H9 (cell line): Measurements from ENCODE around the gene GOT1. TPM values are rescaled to one million over a fixed set of nuclear protein-coding genes. Genes with fewer than 3 reads are reported as not detected.

Source experiments
- DNase-seq: peaks from one replicate; pipeline ENCODE4 v3.0.0-alpha.2; 2017
- H2AFZ ChIP-seq: one replicate; pipeline ENCODE4 v1.6.1; 2013; ENCODE audit warnings: mild to moderate bottlenecking, low read length, control low read depth, moderate library complexity
- H2AK5ac ChIP-seq: 2 replicates; pipeline ENCODE4 v1.6.1; 2013; ENCODE audit warnings: low read length, control low read depth, mixed read lengths; ENCODE audit not compliant: insufficient read length
- H2BK120ac ChIP-seq: one replicate; pipeline ENCODE4 v1.6.1; 2013; ENCODE audit warnings: low read depth, mild to moderate bottlenecking, low read length, control low read depth, inconsistent platforms; ENCODE audit not compliant: poor library complexity, severe bottlenecking
- H2BK12ac ChIP-seq: 2 replicates; pipeline ENCODE4 v1.6.1; 2013; ENCODE audit warnings: low read length, control low read depth, mixed read lengths, low read depth; ENCODE audit not compliant: insufficient read length
- H2BK15ac ChIP-seq: 2 replicates; pipeline ENCODE4 v1.6.1; 2013; ENCODE audit warnings: low read depth, low read length, control low read depth
- H2BK20ac ChIP-seq: one replicate; pipeline ENCODE4 v1.6.1; 2013; ENCODE audit warnings: low read depth, mild to moderate bottlenecking, low read length, control low read depth, inconsistent platforms; ENCODE audit not compliant: poor library complexity, severe bottlenecking
- H2BK5ac ChIP-seq: 2 replicates; pipeline ENCODE4 v1.6.1; 2013; ENCODE audit warnings: low read length, control low read depth, mixed read lengths; ENCODE audit not compliant: insufficient read length
- H3K14ac ChIP-seq: 2 replicates; pipeline ENCODE4 v1.6.1; 2013; ENCODE audit warnings: low read length, control low read depth; ENCODE audit not compliant: insufficient read depth
- H3K18ac ChIP-seq: 2 replicates; pipeline ENCODE4 v1.6.1; 2013; ENCODE audit warnings: low read depth, mild to moderate bottlenecking, mixed read lengths, low read length, control low read depth; ENCODE audit not compliant: insufficient read length
- H3K23ac ChIP-seq: 2 replicates; pipeline ENCODE4 v1.6.1; 2013; ENCODE audit warnings: low read length, control low read depth, mixed read lengths, low read depth; ENCODE audit not compliant: insufficient read length
- H3K23me2 ChIP-seq: 2 replicates; pipeline ENCODE4 v1.6.1; 2013; ENCODE audit warnings: low read depth, mild to moderate bottlenecking, mixed read lengths, low read length, control low read depth; ENCODE audit not compliant: insufficient read length, poor library complexity, severe bottlenecking
- H3K27ac ChIP-seq: 2 replicates; pipeline ENCODE4 v1.5.1; 2013; ENCODE audit warnings: low read length, control low read depth, mixed read lengths, low read depth; ENCODE audit not compliant: insufficient read length
- H3K27me3 ChIP-seq: 2 replicates; pipeline ENCODE4 v1.6.1; 2013; ENCODE audit warnings: low read length, control low read depth, inconsistent platforms; ENCODE audit not compliant: insufficient read depth
- H3K4ac ChIP-seq: 2 replicates; pipeline ENCODE4 v1.6.1; 2013; ENCODE audit warnings: low read depth, mild to moderate bottlenecking, control low read depth, inconsistent platforms, low read length, moderate library complexity
- H3K4me1 ChIP-seq: 2 replicates; pipeline ENCODE4 v1.6.1; 2013; ENCODE audit warnings: low read length, control low read depth, inconsistent platforms; ENCODE audit not compliant: insufficient read depth
- H3K4me2 ChIP-seq: 2 replicates; pipeline ENCODE4 v1.6.1; 2013; ENCODE audit warnings: low read length, control low read depth, mixed read lengths; ENCODE audit not compliant: insufficient read length, insufficient read depth
- H3K56ac ChIP-seq: 2 replicates; pipeline ENCODE4 v1.6.1; 2013; ENCODE audit warnings: low read depth, mild to moderate bottlenecking, mixed read lengths, low read length, control low read depth; ENCODE audit not compliant: insufficient read length
- H3K79me1 ChIP-seq: 2 replicates; pipeline ENCODE4 v1.6.1; 2013; ENCODE audit warnings: low read depth, mild to moderate bottlenecking, moderate library complexity, low read length, control low read depth, inconsistent platforms; ENCODE audit not compliant: insufficient read depth, poor library complexity, severe bottlenecking
- H3K79me2 ChIP-seq: 2 replicates; pipeline ENCODE4 v1.6.1; 2013; ENCODE audit warnings: low read length, control low read depth, inconsistent platforms; ENCODE audit not compliant: insufficient read depth
- H3K9ac ChIP-seq: 2 replicates; pipeline ENCODE4 v1.6.1; 2013; ENCODE audit warnings: low read length, control low read depth, mixed read lengths; ENCODE audit not compliant: insufficient read length; ENCODE audit errors: extremely low read depth
- H3K9me3 ChIP-seq: one replicate; pipeline ENCODE4 v1.6.1; 2013; ENCODE audit warnings: low read depth, low read length, inconsistent platforms; ENCODE audit not compliant: control insufficient read depth
- H3T11ph ChIP-seq: one replicate; pipeline ENCODE4 v1.6.1; 2013; ENCODE audit warnings: mild to moderate bottlenecking, low read length, control low read depth, inconsistent platforms
- H4K20me1 ChIP-seq: one replicate; pipeline ENCODE4 v1.6.1; 2013; ENCODE audit not compliant: control insufficient read depth, insufficient read length, insufficient read depth
- H4K5ac ChIP-seq: 2 replicates; pipeline ENCODE4 v1.6.1; 2013; ENCODE audit warnings: low read depth, mild to moderate bottlenecking, mixed read lengths, low read length, control low read depth; ENCODE audit not compliant: insufficient read length
- H4K8ac ChIP-seq: replicated peaks from 2 replicates; pipeline ENCODE4 v1.6.1; 2013; ENCODE audit warnings: low read length, control low read depth, mixed read lengths, low read depth; ENCODE audit not compliant: insufficient read length
- H4K91ac ChIP-seq: 2 replicates; pipeline ENCODE4 v1.6.1; 2013; ENCODE audit warnings: low read depth, mild to moderate bottlenecking, moderate library complexity, mixed read lengths, low read length, control low read depth; ENCODE audit not compliant: insufficient read length
- H3K27ac Mint-ChIP-seq, 3 experiments: 2 replicates in 2 of 3; 3 replicates in 1 of 3; pipeline ENCODE4 v1.8.0; 2020 to 2021; ENCODE audit warnings: mixed read lengths in 3 of 3, mild to moderate bottlenecking in 1 of 3, moderate library complexity in 1 of 3
- H3K27me3 Mint-ChIP-seq: 2 replicates; pipeline ENCODE4 v1.8.0; 2021; ENCODE audit warnings: low read depth, mild to moderate bottlenecking, moderate library complexity, mixed read lengths
- H3K36me3 Mint-ChIP-seq, 3 experiments: 2 replicates in 2 of 3; 3 replicates in 1 of 3; pipeline ENCODE4 v1.8.0; 2020 to 2021; ENCODE audit warnings: low read depth in 3 of 3, mixed read lengths in 3 of 3; ENCODE audit not compliant: insufficient read depth in 1 of 3
- H3K4me1 Mint-ChIP-seq, 2 experiments: 2 replicates each; pipeline ENCODE4 v1.8.0; 2020; ENCODE audit warnings: mixed read lengths in 2 of 2
- H3K4me3 Mint-ChIP-seq, 2 experiments: 2 replicates in 1 of 2; 3 replicates in 1 of 2; pipeline ENCODE4 v1.8.0; 2020 to 2021; ENCODE audit warnings: mild to moderate bottlenecking in 2 of 2, mixed read lengths in 2 of 2, moderate library complexity in 1 of 2
- H3K9me3 Mint-ChIP-seq, 2 experiments: 2 replicates in 1 of 2; 3 replicates in 1 of 2; pipeline ENCODE4 v1.8.0; 2020; ENCODE audit warnings: mild to moderate bottlenecking in 2 of 2, mixed read lengths in 2 of 2, moderate library complexity in 1 of 2
- CTCF ChIP-seq: fragments of 200-600 bp; sonication (generic); conservative IDR thresholded peaks from 3 replicates; pipeline ENCODE4 v1.8.0; 2021; ENCODE audit warnings: antibody characterized with exemption, mild to moderate bottlenecking
- WGBS: extraction: QIAGEN DNeasy Blood & Tissue Kit; methylation state at CpG from one replicate; pipeline ENCODE4 v1.1.7; 2013; ENCODE audit warnings: missing lambda C conversion rate, low lambda C conversion rate, mixed read lengths; ENCODE audit not compliant: insufficient read length; ENCODE audit errors: extremely low coverage; 5-methylcytosine and 5-hydroxymethylcytosine counted together
- total RNA-seq: library from RNA; stranded (reverse); gene quantifications from 2 replicates; pipeline ENCODE4 v1.2.1, GENCODE V29; 2021

Gene GOT1
- total RNA-seq, 1 experiment from 2014 or later = 43.3 TPM

GRCh38 chr10:99391346-99391745 lies 39.1 kb downstream of the GOT1 start:
- Mint-ChIP-seq H3K27me3 (peaks cover 7% of the 10 kb centered on the region), H3K36me3 (peaks cover 0 to 9% (median 0%) of the 10 kb centered on the region in 3 experiments; a peak in 3 of 7 replicates), H3K4me3 (no peak overlapping the region), H3K27ac (no peak overlapping the region), H3K4me1 (peaks cover 35 to 45% of the 10 kb centered on the region in 2 experiments), H3K9me3 (no peaks in the 10 kb centered on the region; a peak in 1 of 5 replicates)
- H3K9me3 ChIP-seq = no peaks in the 10 kb centered on the region
- no peak overlapping the region for H3K14ac ChIP-seq
- H2BK5ac ChIP-seq = no peak overlapping the region
- H3K79me2 ChIP-seq = no peaks in the 10 kb centered on the region
- H3K56ac ChIP-seq = no peak overlapping the region
- H3K4me2 ChIP-seq = no peak overlapping the region
- H2BK15ac ChIP-seq = no peak overlapping the region
- no peak overlapping the region for H3K27ac ChIP-seq
- H3K4ac ChIP-seq = no peak overlapping the region
- no peak overlapping the region for H2BK12ac ChIP-seq
- no peaks in the 10 kb centered on the region for H3K23me2 ChIP-seq
- no peak overlapping the region for H4K91ac ChIP-seq
- no CpG with 5 or more reads among the region's 2 CpGs for WGBS
- no peaks in the 10 kb centered on the region for H3K79me1 ChIP-seq
- no peak overlapping the region for H3T11ph ChIP-seq
- DNase-seq = no peak
- no peak overlapping the region for H3K18ac ChIP-seq
- H4K5ac ChIP-seq = no peak overlapping the region
- no peaks in the 10 kb centered on the region for H4K20me1 ChIP-seq
- H3K4me1 ChIP-seq = peaks cover 7% of the 10 kb centered on the region; the same call in 1 of the 2 replicates
- no peaks in the 10 kb centered on the region for H3K27me3 ChIP-seq
- H3K23ac ChIP-seq = no peak overlapping the region
- H3K9ac ChIP-seq = no peak overlapping the region
- H2AK5ac ChIP-seq = no peak overlapping the region
- H4K8ac ChIP-seq = no peak overlapping the region
- H2AFZ ChIP-seq = no peak overlapping the region
- no peak for TF ChIP-seq CTCF
- no peak overlapping the region for H2BK120ac ChIP-seq
- H2BK20ac ChIP-seq = no peak overlapping the region
